Measurements from ENCODE around the gene FSTL3.

DNA sequence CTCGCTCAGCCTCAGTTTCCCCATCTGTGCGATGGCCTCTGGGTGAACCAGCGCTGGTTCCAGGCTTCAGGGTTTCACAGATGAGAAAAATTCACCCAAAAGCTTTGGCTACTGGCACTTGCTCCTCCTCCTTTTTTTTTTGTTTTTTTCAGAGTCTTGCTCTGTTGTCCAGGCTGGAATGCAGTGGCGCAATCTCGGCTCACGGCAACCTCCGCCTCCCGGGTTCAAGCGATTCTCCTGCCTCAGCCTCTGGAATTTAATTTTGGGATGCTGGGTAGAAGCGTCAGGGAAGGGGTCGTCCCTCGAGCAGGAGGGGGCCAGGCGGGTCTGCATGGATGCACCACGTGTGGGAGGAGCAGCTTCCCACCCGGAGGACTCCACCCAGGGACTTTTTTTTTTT, 12.0 kb downstream of the FSTL3 start:
- TF ChIP-seq, protein P1, sequence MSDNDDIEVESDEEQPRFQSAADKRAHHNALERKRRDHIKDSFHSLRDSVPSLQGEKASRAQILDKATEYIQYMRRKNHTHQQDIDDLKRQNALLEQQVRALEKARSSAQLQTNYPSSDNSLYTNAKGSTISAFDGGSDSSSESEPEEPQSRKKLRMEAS (IDR thresholded peaks at IDR 0.05), result no peak
- no peak for TF ChIP-seq ZFX (IDR thresholded peaks at IDR 0.05)
- TF ChIP-seq EGR1 (IDR thresholded peaks at IDR 0.05; ENCODE audit: low read depth), result no peak
- TF ChIP-seq, protein P2, sequence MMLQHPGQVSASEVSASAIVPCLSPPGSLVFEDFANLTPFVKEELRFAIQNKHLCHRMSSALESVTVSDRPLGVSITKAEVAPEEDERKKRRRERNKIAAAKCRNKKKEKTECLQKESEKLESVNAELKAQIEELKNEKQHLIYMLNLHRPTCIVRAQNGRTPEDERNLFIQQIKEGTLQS (IDR thresholded peaks at IDR 0.05), result no peak
- TF ChIP-seq, protein P3, sequence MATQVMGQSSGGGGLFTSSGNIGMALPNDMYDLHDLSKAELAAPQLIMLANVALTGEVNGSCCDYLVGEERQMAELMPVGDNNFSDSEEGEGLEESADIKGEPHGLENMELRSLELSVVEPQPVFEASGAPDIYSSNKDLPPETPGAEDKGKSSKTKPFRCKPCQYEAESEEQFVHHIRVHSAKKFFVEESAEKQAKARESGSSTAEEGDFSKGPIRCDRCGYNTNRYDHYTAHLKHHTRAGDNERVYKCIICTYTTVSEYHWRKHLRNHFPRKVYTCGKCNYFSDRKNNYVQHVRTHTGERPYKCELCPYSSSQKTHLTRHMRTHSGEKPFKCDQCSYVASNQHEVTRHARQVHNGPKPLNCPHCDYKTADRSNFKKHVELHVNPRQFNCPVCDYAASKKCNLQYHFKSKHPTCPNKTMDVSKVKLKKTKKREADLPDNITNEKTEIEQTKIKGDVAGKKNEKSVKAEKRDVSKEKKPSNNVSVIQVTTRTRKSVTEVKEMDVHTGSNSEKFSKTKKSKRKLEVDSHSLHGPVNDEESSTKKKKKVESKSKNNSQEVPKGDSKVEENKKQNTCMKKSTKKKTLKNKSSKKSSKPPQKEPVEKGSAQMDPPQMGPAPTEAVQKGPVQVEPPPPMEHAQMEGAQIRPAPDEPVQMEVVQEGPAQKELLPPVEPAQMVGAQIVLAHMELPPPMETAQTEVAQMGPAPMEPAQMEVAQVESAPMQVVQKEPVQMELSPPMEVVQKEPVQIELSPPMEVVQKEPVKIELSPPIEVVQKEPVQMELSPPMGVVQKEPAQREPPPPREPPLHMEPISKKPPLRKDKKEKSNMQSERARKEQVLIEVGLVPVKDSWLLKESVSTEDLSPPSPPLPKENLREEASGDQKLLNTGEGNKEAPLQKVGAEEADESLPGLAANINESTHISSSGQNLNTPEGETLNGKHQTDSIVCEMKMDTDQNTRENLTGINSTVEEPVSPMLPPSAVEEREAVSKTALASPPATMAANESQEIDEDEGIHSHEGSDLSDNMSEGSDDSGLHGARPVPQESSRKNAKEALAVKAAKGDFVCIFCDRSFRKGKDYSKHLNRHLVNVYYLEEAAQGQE (IDR thresholded peaks at IDR 0.05; ENCODE audit: low read depth), result no peak
- TF ChIP-seq POLR2A (IDR thresholded peaks at IDR 0.05; ENCODE audit: borderline replicate concordance, extremely low read depth, insufficient read depth, insufficient read length), result no peak
- TF ChIP-seq ZNF274 (IDR thresholded peaks at IDR 0.05; ENCODE audit: low read depth, low read length), result no peak
- TF ChIP-seq POLR2AphosphoS5 (IDR thresholded peaks at IDR 0.05; ENCODE audit: low read depth, low read length), result no peak
- TF ChIP-seq, protein P4, sequence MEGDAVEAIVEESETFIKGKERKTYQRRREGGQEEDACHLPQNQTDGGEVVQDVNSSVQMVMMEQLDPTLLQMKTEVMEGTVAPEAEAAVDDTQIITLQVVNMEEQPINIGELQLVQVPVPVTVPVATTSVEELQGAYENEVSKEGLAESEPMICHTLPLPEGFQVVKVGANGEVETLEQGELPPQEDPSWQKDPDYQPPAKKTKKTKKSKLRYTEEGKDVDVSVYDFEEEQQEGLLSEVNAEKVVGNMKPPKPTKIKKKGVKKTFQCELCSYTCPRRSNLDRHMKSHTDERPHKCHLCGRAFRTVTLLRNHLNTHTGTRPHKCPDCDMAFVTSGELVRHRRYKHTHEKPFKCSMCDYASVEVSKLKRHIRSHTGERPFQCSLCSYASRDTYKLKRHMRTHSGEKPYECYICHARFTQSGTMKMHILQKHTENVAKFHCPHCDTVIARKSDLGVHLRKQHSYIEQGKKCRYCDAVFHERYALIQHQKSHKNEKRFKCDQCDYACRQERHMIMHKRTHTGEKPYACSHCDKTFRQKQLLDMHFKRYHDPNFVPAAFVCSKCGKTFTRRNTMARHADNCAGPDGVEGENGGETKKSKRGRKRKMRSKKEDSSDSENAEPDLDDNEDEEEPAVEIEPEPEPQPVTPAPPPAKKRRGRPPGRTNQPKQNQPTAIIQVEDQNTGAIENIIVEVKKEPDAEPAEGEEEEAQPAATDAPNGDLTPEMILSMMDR (IDR thresholded peaks at IDR 0.05 in 2 of 3, conservative IDR thresholded peaks at IDR 0.05 in 1 of 3; ENCODE audit: borderline replicate concordance in 1 of 3, insufficient read depth in 1 of 3, low read depth in 2 of 3, low read length in 2 of 3), result no peak
- no peak for TF ChIP-seq SP1 (IDR thresholded peaks at IDR 0.05; ENCODE audit: low read depth)
- no peak for TF ChIP-seq YY1 (IDR thresholded peaks at IDR 0.05; ENCODE audit: extremely low read depth, insufficient replicate concordance, low read depth, low read length)
- no peak for TF ChIP-seq EZH2 (IDR thresholded peaks at IDR 0.05)
- no peak for TF ChIP-seq CEBPB (IDR thresholded peaks at IDR 0.05; ENCODE audit: low read depth)
